GM21717 (cell line): Measurements from ENCODE around the gene CCDC63.
"Not testable (repeated sequence)": the region's sequence is repeated elsewhere in the genome, so short reads cannot be mapped to it uniquely, and the experiment has no call there.

Experiments used
- ATAC-seq: cut with Tn5 transposase; IDR thresholded peaks from one replicate; pipeline ENCODE4 v1.9.1; 2021; ENCODE audit warnings: mild to moderate bottlenecking, moderate library complexity; ENCODE audit not compliant: unreplicated experiment

Gene CCDC63

GRCh38 chr12:110844131-110844530, 2.7 kb upstream of the CCDC63 start:
- ATAC-seq, result no peak

DNA sequence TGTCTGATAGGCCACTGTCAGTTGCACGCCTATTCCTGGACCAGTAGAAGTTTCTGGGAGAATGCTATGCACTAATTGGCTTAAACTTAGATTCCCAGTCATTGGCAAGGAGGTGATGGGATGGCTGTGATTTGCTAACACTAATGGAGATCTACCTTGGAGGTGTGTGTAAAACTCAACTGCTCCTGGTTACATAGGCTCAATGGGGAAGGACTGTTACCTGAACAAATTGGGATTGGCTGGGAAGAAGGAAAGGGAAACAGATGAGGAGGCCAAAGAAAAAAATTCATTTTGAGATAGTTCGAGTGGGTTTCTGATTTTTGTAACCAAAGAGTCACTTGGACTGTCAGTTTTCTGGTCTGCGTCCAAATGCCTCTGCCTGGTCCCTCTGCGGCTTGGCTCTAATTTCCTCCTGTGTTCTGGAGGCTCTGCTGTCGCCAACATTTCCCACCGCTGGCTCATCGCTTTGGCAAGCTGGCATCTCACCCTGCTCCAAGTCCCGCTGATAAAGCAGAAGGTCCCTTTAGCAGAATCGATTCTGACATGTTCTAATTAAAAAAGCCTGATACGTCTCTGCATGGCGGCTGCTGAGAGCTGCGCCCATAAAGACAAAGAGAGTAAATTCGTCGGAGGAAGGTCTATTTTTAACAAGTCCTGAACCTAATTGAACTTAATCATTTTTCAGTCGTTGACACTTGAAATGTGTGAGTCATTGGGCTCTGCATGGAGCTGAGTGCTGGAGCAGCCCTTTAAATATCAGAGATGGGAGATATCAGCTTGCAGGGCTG, 2.0 kb upstream of the CCDC63 start:
- ATAC-seq, result no peak

DNA sequence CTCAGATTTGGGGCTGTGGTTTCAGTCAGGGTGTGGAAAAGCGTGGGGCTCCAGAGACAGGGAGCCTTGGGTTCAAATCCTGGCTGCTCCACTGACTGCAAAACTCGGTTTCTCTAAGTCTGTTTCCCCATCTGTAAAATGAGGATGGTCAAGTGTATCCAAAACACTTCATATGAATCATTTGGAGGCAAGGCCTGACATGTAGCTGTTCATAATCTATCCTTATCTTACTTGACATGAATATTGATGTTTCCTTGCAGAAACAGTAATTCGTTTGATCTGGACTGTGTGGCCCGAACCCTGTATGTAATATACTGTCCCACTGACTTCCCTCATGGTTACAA, 1.5 kb upstream of the CCDC63 start:
- ATAC-seq, result no peak

DNA sequence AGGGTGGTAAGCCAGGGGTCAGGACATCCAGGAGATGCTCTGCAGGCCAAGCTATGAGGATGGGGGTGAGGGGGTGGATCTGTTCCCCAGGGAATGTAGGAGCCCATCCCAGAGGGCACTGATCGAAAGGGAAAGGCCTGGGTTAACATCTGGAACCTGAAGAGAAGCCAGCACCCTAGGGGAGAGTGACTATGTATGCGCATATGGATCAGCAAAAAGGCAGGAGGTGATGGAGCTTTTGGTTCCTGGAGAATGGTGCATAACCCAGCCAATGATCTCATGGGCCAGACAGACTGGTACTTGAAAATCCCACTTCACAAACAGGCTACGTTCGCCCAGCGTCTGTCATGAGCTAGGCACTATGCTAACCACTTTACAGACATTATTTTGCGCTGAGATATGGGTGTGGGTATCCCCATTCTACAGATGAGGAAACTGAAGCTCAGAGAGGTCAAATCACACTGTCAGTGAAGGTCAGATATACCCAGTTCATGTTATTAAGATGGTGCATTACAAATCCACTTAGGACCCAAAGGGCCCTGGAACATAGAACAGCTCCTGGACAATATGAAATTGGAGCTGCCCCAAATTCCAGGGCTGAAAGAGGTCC, 1.6 kb downstream of the CCDC63 start:
- no peak for ATAC-seq

DNA sequence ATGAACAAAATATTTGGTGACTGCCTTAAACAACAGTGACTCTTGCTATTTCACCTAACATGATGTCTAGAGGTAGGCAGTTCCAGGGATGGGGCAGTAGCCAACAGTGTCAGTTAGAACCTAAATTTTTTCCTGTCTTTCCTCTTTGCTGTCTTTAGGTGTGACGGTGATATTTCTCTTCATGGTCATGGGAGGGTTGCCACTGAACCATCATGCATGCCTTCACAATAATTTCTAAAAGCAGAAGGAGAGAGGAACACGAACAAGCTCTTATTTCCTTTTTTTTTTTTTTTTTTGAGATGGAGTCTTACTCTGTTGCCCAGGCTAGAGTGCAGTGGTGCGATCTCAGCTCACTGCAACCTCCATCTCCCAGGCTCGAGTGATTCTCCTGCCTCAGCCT, 2.4 kb downstream of the CCDC63 start:
- no peak for ATAC-seq

DNA sequence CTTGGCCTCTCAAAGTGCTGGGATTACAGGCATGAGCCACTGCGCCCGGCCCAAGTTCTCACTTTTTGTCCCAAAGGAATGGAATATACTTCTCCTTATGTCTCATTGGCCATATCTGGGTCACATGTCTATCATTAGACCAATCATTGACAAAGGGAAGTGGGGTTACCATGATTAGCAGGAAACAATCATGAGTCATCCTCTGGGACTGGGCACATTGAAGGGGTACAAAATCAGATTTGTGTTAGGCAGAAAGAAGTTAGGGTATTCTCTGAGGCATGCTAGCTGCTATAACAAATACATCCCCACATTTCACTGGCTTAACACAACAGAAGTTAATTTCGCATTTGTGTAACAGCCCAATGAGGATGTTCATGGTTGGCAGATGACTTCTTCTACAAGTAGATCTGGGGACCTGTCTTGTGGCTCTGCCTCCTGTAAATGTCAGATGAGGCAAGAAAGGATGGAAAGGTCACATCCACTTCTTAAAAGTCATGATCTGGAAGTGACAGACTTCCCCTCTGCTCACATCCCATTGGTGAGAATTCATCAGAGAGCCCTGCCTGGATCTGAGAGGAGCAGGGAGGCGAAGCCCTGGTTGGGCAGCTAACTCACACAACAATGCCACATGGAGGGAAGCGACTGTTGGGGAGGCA, 3.1 kb downstream of the CCDC63 start:
- no peak for ATAC-seq

DNA sequence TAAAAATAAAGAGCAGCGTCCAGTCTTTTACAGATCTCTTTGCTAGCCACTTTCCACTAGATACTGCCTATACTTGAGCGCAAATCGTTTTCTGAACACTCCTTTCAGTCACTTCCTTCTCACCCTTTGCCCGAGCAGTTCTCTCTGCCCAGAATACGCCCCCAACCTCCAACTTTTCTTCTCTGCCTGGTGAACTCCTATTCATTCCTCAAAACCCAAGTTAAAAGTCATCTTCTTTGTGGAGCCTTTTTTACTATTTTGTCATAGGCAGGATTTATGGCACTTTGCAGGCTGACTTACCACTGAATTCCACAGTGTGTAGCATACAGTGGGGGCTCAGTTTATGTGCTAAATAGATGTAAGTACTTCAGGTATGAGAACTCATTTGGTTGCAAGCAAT, 4.0 kb downstream of the CCDC63 start:
- ATAC-seq, result no peak

DNA sequence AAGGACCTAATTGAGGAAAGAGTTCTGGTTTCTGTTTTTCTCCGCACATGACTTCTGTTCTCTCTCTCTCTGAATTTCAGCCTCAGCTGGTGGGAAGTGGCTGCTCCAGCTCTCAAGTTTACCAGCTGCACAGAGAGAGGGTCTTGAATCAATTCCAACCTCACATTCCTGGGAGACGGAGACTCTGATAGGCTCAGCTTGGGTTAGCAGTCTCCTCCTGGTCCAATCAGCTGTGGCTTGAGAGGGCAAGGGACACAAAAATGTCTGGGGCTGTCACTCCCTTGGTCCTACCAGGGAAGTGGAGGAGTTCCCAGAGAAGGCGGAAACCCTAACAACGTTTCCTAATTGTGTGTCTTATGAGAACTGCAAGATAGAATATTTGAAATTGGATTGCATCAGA, 7.0 kb downstream of the CCDC63 start:
- ATAC-seq, result no peak

- no peak for ATAC-seq
These were observed 9.8 kb downstream of the CCDC63 start for GRCh38 chr12:110856542-110856941.

DNA sequence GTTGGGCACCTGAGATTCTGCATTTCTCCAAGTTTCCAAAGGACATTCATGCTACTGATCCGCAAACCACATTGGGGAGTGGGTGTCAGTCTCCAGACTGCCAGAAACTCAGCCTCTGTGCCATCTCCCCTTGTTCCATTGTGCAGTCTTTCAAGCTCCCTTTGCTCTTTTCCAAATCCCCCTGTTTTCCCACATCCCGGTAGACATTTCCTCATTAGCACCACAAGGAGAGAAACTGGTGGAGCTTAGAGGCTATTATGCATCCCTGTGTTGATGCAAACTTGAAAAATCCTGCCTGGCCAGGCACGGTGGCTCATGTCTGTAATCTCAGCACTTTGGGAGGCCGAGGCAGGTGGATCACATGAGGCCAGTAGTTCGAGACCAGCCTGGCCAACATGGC, 10.7 kb downstream of the CCDC63 start:
- no peak for ATAC-seq

DNA sequence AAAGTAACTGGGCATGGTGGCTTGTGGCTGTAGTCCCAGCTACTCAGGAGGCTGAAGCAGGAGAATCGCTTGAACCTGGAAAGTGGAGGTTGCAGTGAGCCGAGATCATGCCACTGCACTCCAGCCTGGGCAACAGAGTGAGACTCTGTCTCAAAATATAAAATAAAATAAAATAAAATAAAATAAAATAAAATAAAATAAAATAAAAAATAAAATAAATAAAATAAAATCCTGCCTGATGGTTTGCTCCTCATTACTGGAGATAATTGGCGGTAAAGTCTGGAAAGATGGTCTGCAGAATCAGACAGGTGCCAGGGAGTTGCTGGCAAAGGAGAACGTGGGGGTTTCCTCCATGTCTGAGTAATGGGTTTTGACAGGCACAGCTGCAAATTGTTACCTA, 11.2 kb downstream of the CCDC63 start:
- not testable (repeated sequence) for ATAC-seq

GRCh38 chr12:110858848-110859247, 12.1 kb downstream of the CCDC63 start:
- ATAC-seq, result no peak

DNA sequence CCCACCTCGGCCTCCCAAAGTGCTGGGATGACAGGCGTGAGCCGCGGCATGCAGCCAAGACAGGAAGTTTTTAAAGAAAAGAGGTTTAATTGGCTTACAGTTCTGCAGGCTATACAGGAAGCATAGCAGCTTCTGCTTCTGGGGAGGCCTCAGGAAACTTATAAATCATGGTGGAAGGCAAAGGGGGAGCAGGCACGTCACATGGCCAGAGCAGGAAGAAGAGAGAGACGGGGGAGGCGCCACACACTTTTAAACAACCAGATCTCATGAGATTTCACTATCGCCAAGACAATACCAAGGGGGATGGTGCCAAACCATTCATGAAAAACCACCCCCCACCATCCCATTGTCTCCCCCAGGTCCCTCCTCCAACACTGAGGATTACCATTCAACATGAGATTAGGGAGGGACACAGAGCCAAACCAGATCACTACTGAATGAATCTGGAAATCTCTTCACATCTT, 14.1 kb downstream of the CCDC63 start:
- ATAC-seq, result no peak

DNA sequence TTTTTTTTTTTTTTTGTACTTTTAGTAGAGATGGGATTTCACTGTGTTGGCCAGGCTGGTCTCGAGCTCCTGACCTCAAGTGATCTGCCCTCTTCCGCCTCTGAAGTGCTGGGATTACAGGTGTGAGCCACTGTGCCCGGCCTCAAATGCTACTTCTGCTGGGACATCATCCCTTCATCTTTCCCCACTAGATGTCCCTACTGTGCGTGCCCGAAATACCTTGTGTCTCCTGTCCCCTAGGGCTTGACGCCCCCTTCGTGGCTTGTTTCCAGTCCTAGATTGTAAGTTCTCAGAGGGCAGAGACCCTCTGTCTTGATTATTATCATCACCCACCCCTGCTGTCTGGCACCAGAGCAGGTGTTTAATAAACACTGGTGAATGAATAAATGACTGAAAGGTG, 14.9 kb downstream of the CCDC63 start:
- no peak for ATAC-seq

DNA sequence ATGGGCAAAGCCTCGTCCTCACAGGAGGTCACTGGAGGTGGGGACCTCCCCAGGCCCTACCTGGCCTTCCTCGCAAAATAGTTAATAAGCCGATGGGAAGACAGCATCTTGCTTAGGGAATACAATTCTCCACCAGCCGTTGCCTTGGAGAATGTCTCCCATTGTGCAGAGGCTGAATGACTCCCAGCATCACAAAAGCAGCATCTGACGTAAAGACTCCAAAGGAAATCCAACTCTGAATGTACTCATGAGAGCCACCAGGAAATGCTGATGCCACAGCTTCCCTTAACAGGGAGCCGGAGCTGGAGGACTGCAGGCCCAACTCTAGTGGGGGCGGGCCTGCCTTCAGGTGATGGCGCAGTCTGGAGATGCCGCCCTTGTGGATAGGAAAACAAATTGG, 15.5 kb downstream of the CCDC63 start:
- ATAC-seq, result no peak

DNA sequence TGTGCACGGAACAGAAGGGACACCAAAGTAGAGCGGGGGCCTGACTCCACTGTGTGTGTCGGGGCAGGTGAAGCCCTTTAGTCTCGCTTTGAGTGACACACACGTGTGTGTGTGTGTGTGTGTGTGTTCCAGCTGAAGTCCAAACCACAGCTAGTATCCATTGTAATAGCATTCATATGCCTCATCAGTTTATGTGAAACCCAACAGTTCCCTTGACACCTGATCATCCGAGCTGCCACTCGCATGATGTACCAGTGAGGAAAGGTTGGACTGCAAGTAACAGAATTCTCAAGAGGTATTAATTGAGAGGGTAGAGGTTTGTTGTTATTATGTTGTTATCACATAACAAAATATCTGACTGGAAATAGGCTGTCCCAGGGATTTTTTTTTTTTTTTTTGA, 16.4 kb downstream of the CCDC63 start:
- ATAC-seq, result no peak

DNA sequence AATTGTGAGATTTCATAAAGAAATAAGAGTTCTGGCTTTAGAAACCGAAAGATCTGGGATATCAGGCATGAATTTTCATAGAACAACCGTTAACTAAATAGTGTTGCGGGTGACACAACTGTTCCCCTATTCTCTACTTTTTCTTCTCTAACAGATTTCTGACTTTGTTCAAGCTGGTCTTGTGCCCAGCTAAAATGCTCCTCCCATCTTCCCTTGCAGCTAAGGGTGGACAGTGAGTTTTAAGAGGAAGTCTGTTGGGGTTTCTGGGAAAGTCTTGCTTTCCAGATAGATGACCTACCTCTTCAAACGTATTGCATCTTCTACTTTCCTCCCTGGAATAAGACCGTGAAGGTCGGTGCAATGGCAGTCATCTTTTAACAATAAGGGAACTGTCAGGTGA, 18.7 kb downstream of the CCDC63 start:
- no peak for ATAC-seq

DNA sequence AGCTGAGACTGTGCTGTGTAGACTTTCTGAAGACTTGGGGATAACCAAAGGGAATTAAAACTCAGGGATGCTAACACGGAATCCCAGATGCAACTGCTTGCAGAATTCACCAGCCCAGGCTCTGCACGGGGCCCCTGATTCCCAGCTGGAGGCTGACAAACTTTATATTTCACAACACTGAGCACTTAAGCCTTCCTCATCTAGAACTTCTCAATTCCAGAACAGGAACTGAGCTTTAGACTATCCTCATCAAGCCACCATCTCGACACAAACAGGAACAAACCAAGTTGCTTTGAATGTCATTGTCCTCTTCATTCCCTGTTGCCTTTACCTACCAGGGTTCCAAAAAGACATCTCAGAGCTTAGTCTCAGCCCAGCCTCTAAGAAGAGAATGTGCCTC, 22.2 kb downstream of the CCDC63 start:
- no peak for ATAC-seq

DNA sequence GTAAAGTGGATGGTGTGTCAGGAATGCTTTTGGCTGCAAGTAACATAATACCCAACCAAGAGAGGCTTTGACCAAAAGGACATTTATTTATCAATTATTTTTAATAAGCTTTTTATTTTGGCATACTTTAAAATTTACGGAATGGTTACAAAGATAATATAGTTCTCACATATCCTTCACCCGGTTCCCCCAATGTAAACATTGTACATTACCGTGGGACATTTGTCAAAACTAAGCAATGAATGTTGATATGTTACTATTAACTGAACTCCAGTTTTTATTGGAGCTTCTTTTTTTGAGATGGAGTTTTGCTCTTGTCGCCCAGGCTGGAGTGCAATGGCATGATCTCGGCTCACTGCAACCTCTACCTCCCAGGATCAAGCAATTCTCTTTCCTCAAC, 23.0 kb downstream of the CCDC63 start:
- no peak for ATAC-seq

GRCh38 chr12:110872100-110872499, 25.3 kb downstream of the CCDC63 start:
- no peak for ATAC-seq

DNA sequence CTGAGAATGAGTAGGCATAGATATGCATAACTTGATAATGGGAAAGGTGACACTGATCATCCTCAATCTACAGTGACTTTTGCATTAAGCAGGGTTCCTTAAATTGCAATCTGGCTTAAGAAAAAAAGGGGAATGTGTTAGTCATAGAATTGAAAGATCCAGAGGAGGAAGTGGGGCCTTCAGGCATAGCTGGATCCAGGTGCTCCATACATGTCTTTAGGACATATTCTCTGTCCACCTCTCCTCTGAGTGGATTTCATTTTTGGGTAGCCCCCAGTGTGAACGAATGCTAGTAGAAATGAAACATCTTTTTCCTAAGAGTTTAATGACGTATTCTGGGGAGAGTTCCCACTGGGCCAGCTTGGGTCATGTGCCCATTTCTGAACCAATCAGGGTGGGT, 27.6 kb downstream of the CCDC63 start:
- ATAC-seq, result no peak

DNA sequence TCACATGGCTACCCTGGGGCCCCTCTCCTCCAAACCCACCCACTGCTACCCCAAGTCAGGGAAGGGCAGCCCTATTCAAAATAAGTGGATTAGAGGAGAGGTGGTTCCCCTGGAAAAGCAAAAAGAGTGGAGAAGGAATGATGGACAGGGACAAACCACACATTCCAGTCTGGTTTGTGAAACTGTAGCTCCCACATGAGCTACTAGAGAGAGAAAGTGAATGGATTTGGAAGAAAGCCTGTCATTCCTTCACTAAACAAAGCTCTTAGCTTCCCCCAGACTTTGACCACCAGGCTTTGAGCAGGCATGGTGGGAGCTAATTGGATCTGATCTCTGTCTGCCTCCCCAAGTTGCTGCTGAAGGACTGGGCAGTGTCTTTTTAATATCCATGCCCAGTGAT, 28.0 kb downstream of the CCDC63 start:
- no peak for ATAC-seq
